ENCODE measurements around the gene FTO.

FTO gene

DNA sequence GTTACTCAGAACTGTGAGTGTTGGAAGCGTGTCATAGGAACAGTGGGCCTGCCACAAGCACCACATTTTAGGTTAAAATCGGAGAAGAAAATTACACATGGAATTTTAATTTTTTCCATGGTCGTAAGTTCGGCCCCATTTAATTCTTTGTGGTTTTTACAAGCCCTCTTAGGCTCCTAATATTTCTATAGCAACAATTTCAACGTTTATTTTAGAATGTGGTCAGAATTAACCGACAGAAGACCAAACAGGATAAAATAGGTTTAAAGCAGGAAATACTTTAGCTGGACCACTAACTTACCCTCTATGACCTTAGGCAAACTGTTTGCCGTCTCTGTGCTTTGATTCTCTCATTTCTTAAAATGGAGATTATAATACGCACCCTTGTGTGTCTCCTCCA lies 69.9 kb downstream of the FTO start:
- Histone ChIP-seq H3K27ac (peak overlapping the region in 12 of 21 experiments; percentile 1 to 49 (median 28)), H3K4me3 (no peak overlapping the region)

DNA sequence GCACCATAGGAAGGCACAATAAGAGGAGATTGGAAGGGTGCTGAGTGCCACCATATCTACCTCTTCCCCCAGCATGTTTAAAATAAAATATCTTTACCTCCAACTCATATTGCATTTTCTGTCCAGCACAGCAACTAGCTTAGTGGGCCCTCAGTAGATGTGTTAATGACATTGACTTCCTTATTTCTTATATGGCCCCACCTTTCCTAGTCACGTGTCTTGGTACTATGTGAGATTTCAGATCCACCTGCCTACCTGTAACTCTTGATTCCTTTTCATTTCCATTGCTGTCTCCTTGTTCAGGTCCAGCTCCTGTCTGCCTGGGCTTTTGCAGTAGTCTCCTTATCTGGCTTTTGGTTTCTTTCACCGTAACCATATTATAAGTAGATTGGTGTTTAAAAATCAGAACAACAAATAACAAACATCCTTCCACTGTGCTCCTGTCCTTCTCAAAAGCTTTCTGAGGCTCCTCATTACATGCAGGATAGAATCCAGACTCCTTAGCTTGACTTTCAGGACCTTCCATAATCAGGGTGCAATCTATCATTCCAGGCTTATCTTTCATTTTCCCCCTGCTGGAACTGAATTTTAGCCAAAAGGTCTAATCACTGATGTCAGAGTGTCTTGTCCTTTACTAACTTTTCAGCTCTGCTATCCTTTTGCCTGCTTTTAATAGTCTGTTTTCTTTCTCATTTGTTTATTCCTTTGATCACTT lies 71.3 kb downstream of the FTO start:
- Histone ChIP-seq H3K4me3 (no peak overlapping the region), H3K27ac (peak overlapping the region in 15 of 21 experiments; percentile 7 to 78 (median 44))

DNA sequence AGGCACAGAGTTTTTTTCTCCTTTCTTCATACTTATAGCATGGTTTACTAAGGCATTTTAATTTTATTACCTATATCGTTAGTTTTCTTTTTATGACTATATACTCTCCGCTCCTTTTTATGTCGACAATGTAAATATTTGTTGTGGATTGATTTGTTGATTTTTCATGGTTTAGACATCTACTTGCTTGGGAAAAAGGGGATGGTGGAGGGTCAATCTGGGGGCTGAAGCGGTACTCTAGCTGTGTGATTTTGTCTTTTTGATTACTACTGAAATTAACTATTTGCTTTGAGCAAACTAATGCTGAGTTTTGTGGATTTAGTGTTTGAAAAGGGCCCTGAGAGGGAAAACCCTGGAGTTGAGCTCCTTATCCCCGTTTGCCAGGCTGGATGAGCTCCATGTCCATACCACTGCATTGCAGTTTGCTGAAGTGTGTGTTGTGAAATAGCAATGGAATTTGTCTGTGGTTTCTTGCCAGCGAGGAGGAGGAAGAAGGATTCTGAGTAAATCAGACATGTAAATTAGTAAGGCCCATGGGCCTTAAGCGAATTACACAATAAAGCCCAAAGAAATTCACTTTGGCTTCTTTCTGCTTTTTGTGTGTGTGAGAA lies 72.0 kb downstream of the FTO start:
- Histone ChIP-seq H3K4me3 (no peak overlapping the region), H3K27ac (peak overlapping the region in 17 of 21 experiments; percentile 7 to 78 (median 46))

DNA sequence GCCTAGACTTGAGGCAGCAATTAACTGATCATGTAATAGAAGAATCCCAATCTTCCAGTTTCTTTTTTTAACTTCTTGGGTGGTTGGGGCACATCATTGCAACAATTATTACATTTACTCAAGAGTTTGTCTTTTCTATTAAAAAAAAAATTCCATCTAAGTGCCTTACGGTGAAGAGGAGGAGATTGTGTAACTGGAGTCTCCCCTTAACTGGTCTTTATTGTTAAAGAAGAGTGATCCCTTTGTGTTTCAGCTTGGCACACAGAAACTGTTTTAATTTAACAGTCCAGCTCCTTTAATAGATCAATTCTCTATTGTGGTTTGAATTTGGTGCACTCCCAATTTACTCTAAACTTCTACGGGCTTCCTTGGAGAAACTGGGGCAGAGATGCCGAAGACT lies 75.2 kb downstream of the FTO start:
- Histone ChIP-seq H3K4me3 (no peak overlapping the region), H3K27ac (peak overlapping the region in 8 of 21 experiments; percentile 2 to 76 (median 36))

DNA sequence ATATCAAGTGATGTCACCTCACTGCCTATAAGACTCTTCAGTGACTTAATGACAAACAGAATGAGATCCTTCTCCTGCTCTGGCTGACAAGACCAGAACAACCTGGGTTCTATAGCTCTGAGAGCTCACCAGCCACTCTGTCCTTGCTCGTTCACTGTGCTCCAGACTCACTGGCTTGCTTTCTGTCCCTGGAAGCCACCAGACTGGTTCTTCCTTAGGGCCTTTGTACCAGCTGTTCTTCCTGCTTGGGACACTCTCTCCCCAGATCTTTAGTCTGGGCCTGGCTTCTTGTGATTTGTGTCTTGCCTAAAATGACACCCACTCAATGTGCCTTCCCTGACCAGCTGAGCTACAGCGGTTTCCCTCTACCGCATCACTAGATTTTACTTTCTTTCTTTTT lies 76.1 kb downstream of the FTO start:
- peak overlapping the region in 12 of 21 experiments; percentile 1 to 76 (median 41) for H3K27ac ChIP-seq
- H3K4me3 ChIP-seq: no peak overlapping the region

DNA sequence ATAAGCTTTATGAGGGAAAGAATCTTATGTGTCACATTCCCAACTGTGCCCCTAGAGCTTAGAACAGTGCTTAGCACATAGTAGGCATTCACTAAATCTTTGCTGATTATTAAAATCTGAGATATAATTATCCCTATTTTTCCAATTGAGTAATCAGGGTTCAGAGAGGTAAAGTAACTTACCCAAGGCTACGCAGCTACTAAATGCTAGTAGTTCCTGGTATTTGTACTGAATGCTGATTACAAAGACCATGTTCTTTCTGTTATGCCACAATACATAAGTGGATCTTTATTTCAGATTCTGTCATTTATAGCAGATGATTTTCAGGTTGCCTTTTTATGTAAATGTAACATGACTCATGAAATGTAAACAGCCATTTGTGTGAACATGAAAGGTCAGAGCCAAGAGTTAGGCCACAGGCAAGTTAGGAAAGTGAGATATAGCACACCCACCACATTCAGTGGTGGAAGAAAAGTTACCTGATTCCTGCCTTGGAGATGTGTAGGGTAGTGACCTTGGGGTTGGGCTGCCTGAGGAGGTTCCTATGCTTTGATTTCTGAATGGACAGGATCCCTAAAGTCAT lies 77.2 kb downstream of the FTO start:
- Histone ChIP-seq H3K4me3 (no peak overlapping the region), H3K27ac (peak overlapping the region in 6 of 21 experiments; percentile 12 to 76 (median 44))

DNA sequence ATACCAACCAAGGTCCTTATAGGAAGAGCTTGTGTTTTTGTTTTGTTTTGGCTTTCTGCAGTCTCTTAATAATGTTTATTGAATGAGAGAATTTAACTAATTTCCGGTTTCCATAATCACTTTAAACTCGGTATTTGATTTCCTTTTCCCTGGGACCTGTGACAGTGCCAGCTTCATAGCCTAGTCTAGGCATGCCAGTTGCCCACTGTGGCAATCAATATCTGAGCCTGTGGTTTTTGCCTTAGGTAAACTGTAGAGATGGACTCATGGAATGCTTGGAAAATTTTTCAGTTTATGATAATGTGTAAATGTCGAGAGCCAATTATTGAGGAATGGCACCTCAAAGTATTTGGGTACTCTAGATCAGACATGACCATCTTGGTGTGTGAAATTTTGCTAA lies 78.2 kb downstream of the FTO start:
- Histone ChIP-seq H3K27ac (peak overlapping the region in 5 of 21 experiments; percentile 6 to 76 (median 30)), H3K4me3 (no peak overlapping the region)

DNA sequence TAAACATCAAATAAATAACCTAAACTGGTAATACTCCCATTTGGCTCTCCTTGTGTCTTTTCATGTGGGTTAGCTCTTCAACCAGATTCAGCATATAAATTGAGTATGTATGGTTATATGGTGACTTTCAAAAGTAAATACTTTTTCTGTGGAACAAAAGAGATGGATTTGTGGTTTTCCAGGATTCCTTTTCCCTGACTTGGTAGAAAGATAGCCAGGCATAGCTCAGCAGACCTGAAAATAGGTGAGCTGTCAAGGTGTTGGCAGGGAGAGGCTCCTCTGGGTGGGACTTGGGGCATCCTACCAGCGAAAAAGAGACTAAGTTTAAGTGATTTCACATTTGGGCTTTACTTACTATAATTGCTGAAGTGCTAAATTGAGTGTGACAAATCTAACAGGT lies 80.3 kb downstream of the FTO start:
- H3K4me3 ChIP-seq: no peak overlapping the region
- H3K27ac ChIP-seq: peak overlapping the region in 1 of 21 experiments; percentile 7

DNA sequence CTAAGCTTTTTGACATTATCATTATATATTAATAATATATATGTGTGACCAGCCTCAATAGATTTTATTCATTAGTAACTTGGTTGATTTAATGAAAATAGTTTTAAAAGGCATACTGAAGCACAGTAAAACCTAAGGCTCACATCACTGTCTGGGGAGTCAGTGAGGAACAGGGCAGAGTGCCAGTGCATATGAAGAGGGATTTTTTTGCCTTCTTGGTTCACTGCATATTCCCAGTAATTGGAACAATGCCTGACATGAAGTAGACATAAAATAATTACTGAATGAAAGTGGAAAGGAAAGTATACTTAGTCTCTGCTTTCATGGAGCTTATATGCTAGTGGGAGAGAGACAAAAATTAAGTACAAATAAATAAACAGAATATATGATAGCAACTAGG lies 81.1 kb downstream of the FTO start:
- no peak overlapping the region for H3K4me3 ChIP-seq
- peak overlapping the region in 2 of 21 experiments; percentile 21 to 34 for H3K27ac ChIP-seq

DNA sequence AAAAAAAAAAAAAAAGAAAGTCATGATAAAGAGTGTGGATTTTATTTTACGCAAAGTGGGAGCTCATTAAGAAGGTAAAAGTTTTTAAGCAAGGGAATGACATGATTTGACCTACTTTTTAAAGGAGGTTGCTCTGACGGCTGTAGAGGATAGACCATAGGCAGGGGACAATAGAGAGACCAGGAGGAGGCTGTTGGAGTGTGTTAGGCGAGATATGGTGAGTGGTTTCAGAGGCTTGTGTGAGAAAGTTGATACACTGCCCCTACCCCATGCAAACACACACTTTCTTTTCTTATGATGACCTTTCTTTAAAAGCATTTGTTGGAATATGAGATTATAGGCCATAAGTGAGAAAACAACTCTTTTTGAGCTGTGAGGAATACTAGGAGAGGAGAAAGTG lies 82.0 kb downstream of the FTO start:
- no peak overlapping the region for H3K27ac ChIP-seq
- no peak overlapping the region for H3K4me3 ChIP-seq

DNA sequence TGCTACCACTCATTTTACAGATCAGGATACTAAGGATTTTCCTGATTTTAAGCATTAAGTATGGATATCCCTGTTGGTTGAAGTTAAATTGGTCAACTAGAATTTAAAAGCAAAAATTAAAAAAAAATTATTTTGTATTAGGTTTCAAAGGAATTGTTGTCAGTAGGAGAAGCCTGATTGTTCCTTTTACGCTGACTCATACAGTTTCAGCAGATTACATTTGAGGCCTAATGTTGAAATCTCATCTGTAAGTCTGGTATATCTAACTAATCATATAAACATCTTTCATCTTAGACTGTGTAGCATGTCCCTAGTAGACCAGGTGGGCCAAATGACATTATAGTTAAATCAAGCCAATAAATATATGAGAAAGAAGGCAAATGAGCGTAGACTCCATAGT lies 83.5 kb downstream of the FTO start:
- H3K4me3 ChIP-seq: no peak overlapping the region
- no peak overlapping the region for H3K27ac ChIP-seq

DNA sequence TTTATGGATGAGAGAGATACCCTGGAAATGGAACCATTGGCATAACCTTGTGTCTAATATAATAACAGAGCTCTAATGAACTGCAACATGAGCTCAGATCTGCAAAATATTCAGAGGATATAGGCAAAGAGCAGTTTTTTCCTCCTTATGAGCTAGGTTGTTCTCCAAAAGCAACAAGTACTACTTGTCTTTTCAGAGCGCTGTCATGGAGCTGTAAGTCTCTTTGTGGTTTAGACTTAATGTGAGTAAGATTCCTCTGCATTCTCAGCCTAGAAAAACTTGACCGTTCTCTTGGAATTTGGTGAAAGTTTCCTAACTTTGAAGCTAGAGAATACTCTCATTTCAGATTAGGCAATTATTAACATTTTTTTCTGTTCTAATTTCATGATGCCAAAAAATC lies 85.2 kb downstream of the FTO start:
- peak overlapping the region in 4 of 21 experiments; percentile 5 to 55 (median 29) for H3K27ac ChIP-seq
- no peak overlapping the region for H3K4me3 ChIP-seq

DNA sequence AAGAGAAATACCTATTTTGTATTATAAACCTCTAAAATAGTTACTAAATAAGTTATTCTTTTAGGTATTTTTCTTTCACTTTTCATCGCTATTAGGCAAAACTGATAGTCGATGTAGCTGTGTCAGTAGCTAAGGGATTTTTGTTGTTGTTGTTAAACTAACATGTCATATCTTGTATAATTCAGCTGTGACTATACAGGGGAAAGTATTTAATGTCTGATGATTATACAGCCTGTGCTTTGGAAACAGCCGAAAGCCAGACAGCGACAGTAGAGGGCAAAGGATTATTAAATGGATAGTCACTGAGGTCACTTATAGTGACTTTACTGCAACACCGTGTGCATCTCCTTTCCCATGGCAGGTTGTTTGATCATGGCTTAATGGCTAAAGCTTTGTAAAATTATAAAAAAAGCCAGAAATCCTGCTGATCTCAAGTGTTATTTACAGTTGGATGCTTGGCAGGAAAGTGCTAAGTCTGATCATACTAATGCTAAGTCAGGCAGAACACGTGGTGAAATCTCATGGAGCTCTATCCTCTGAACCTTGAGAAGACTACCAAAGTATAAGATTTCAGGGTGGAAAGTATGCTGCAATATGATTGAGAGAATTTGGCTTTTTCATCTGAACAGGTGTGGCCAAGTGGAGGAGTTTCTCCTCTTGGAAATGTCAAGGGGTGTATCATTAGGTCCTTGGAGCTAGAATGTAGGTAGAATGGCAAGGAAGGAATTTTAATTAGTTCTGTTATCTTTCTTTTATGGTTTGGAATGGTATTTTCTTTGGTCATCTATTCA lies 88.4 kb downstream of the FTO start:
- Histone ChIP-seq H3K27ac (peak overlapping the region in 6 of 21 experiments; percentile 5 to 68 (median 40)), H3K4me3 (no peak overlapping the region)

DNA sequence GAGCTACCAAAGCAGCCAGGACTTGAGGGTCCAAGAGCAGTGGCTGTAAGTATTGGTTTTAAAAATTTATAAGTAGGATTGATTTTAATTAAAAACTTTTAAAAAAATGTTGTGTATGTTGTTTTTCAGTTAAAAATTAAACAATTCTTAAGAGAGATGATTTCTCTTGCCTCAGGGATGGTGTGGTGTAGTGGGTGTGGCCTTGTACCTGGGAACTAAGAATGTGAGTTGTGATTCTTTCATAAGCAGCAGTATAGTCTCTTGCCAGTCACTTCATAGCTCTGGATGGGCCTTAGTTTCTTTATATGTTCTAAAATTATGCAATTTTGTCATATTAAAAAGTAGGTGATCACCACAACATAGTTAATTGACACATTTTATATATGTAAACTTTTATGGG lies 99.5 kb downstream of the FTO start:
- Histone ChIP-seq H3K4me3 (no peak overlapping the region), H3K27ac (no peak overlapping the region)

DNA sequence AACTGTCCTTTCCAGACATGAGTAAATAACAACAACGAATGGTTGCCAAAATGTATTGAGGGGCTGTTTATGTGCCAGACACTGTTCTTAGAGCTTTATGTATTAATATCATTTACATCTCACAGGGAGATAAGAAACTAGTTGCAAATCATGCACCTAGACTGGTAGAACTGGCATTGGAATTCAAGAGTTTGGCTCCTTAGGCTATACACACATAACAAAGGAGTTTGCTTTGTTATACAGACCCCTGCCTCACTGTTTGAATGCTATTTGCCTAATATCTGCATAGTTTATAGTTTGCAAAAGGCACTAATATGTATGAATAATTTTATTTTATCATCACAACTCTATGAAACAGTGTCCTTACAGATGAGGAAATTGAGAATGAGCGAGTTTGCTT lies 100.0 kb downstream of the FTO start:
- no peak overlapping the region for H3K27ac ChIP-seq
- no peak overlapping the region for H3K4me3 ChIP-seq

DNA sequence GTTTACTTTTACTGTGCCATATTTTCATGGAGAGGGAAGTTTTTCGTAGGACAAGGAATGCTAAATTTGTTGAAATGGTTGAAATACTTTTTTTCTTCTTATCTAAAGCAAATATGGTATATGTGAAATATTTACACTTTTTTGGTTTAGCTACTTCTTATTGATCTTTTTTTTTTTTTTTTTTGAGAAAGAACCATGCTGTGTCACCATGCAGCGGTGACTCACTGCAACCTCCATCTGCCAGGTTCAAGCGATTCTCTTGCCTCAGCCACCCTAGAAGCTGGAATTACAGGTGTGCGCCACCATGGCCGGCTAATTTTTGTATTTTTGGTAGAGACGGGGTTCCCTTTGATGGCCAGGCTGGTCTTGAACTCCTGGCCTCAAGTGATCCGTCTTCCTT lies 100.5 kb downstream of the FTO start:
- no peak overlapping the region for H3K4me3 ChIP-seq
- no peak overlapping the region for H3K27ac ChIP-seq

DNA sequence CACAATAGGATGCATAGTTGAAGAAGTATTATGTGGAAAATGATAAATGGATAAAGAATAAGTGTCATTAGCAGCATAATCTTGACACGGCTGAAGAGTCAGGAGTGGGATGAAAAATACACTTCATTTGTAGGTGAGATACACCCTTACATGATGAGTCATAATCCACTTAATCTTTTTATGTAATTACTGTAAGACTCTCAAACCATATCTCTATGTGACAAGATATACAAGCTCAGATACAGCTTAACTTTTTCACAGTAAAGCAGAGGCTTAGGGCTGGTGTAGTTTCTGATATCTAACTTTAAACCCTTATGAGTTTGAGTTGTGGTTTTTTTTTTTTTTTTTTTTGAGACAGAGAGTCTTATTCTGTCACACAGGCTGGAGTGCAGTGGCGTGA lies 101.2 kb downstream of the FTO start:
- Histone ChIP-seq H3K4me3 (no peak overlapping the region), H3K27ac (peak overlapping the region in 1 of 21 experiments; percentile 36)

DNA sequence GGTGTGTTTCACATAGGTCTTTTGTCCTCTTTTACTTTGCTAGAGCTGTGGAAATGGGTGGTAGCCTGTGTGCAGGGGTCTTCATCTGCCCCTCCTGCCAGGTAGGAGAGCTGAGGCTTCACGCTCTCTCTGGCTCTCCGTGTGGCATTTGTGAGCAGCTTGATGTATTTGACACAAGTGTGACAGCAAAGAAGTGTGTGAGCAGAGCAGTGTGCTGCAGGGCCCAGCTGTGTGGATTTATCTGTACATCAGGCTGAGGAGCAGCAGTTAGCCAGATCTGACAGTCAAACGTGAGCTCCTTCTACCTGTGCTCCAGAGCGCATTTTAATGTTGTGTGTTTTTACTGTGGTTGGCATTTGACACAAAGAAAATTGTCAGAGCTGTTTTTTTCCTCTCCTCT lies 101.8 kb downstream of the FTO start:
- no peak overlapping the region for H3K4me3 ChIP-seq
- H3K27ac ChIP-seq: peak overlapping the region in 2 of 21 experiments; percentile 29 to 36

DNA sequence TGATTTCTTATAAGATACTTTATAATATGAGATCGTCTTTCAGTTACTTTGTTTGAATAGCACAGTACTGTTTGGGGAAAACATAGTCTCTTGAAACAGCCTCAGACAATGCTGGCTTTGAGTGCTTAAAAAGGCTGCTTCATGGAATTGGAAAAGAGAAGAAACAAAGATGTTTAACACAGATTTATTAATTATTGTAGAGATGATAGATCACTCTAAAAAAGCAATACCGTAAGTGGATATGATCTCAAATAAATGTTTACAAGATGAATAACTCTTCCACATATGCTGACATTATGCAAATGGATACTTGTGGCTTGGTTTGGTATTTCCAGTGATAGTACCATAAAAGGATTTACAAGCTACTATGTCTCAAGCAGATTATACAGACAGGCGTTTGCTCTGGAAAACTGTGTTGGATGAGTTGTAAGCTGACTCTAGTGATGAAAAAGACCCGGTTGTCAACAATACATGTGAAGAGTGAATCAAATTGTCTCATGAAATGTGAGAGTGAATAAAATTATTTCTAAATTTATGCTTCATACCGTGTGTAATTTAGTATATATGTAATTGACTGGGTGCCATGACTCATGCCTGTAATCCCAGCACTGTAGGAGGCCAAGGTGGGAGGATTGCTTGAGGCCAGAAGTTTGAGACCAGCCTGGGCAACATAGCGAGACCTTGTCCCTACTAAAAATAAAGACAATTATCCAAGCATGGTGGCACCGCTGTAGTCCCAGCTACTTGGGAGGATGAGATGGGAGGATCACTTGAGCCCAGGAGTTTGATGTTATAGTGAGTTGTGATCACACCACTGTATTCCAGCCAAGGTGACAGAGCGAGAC lies 105.4 kb downstream of the FTO start:
- Histone ChIP-seq H3K27ac (peak overlapping the region in 1 of 21 experiments; percentile 5), H3K4me3 (no peak overlapping the region)
